Activated naive CD4-positive, alpha-beta T cell treated with anti-CD3 and anti-CD28 coated beads, Interleukin-2, amount 50 U/mL, for 24 hours (primary cell): Measurements from ENCODE around the gene TET2.

ENCODE experiments used
- H3K27ac Mint-ChIP-seq: one replicate; pipeline ENCODE4 v1.8.0; 2021; ENCODE audit warnings: mild to moderate bottlenecking, mixed read lengths
- H3K27me3 Mint-ChIP-seq: one replicate; pipeline ENCODE4 v1.8.0; 2021; ENCODE audit warnings: mixed read lengths
- H3K36me3 Mint-ChIP-seq: one replicate; pipeline ENCODE4 v1.8.0; 2021; ENCODE audit warnings: mixed read lengths
- H3K4me1 Mint-ChIP-seq: one replicate; pipeline ENCODE4 v1.8.0; 2021; ENCODE audit warnings: mixed read lengths
- H3K4me3 Mint-ChIP-seq: one replicate; pipeline ENCODE4 v1.8.0; 2021; ENCODE audit warnings: mild to moderate bottlenecking, mixed read lengths
- H3K9me3 Mint-ChIP-seq: one replicate; pipeline ENCODE4 v1.8.0; 2021; ENCODE audit warnings: mixed read lengths

The TET2 gene

GRCh38 chr4:105154576-105154975, 7.9 kb downstream of the TET2 start:
- Mint-ChIP-seq H3K27ac (no peak overlapping the region), H3K36me3 (peaks cover 8% of the 10 kb centered on the region), H3K9me3 (no peaks in the 10 kb centered on the region), H3K27me3 (no peaks in the 10 kb centered on the region), H3K4me1 (peaks cover 60% of the 10 kb centered on the region), H3K4me3 (no peak overlapping the region)

GRCh38 chr4:105155426-105155825, 8.8 kb downstream of the TET2 start:
- Mint-ChIP-seq H3K4me3 (no peak overlapping the region), H3K27me3 (no peaks in the 10 kb centered on the region)

GRCh38 chr4:105158837-105159236, 12.2 kb downstream of the TET2 start:
- Mint-ChIP-seq H3K4me1 (peaks cover 54% of the 10 kb centered on the region), H3K4me3 (no peak overlapping the region), H3K9me3 (no peaks in the 10 kb centered on the region), H3K27me3 (no peaks in the 10 kb centered on the region), H3K27ac (no peak overlapping the region), H3K36me3 (peaks cover 10% of the 10 kb centered on the region)

More at GRCh38 chr4:105155426-105155825, 8.8 kb downstream of the TET2 start:
- peaks cover 58% of the 10 kb centered on the region for H3K4me1 Mint-ChIP-seq
- H3K36me3 Mint-ChIP-seq = peaks cover 10% of the 10 kb centered on the region
- H3K9me3 Mint-ChIP-seq = no peaks in the 10 kb centered on the region
- H3K27ac Mint-ChIP-seq = no peak overlapping the region

- Mint-ChIP-seq H3K27ac (no peak overlapping the region), H3K4me1 (peaks cover 38% of the 10 kb centered on the region), H3K9me3 (no peaks in the 10 kb centered on the region), H3K27me3 (no peaks in the 10 kb centered on the region), H3K4me3 (no peak overlapping the region), H3K36me3 (peaks cover 9% of the 10 kb centered on the region)
Observed at GRCh38 chr4:105162123-105162796, 15.6 kb downstream of the TET2 start.

- no peaks in the 10 kb centered on the region for H3K9me3 Mint-ChIP-seq
- no peaks in the 10 kb centered on the region for H3K27me3 Mint-ChIP-seq
- H3K27ac Mint-ChIP-seq = no peak overlapping the region
- H3K4me3 Mint-ChIP-seq = no peak overlapping the region
- H3K4me1 Mint-ChIP-seq = peaks cover 38% of the 10 kb centered on the region
- H3K36me3 Mint-ChIP-seq = peaks cover 24% of the 10 kb centered on the region
Observed at GRCh38 chr4:105164548-105164947, 17.9 kb downstream of the TET2 start.

- no peaks in the 10 kb centered on the region for H3K27me3 Mint-ChIP-seq
- no peak overlapping the region for H3K27ac Mint-ChIP-seq
- H3K9me3 Mint-ChIP-seq = no peaks in the 10 kb centered on the region
- no peak overlapping the region for H3K4me3 Mint-ChIP-seq
- H3K36me3 Mint-ChIP-seq = peaks cover 31% of the 10 kb centered on the region
- peaks cover 44% of the 10 kb centered on the region for H3K4me1 Mint-ChIP-seq
Observed at GRCh38 chr4:105166066-105166465, 19.4 kb downstream of the TET2 start.

GRCh38 chr4:105170711-105171110, 24.0 kb downstream of the TET2 start:
- H3K4me3 Mint-ChIP-seq = no peak overlapping the region
- H3K9me3 Mint-ChIP-seq = peaks cover 13% of the 10 kb centered on the region
- peaks cover 48% of the 10 kb centered on the region for H3K36me3 Mint-ChIP-seq
- H3K4me1 Mint-ChIP-seq = peaks cover 36% of the 10 kb centered on the region
- no peak overlapping the region for H3K27ac Mint-ChIP-seq
- H3K27me3 Mint-ChIP-seq = no peaks in the 10 kb centered on the region

- peaks cover 53% of the 10 kb centered on the region for H3K36me3 Mint-ChIP-seq
- H3K27me3 Mint-ChIP-seq = no peaks in the 10 kb centered on the region
- H3K9me3 Mint-ChIP-seq = peaks cover 14% of the 10 kb centered on the region
- H3K27ac Mint-ChIP-seq = no peak overlapping the region
- peaks cover 34% of the 10 kb centered on the region for H3K4me1 Mint-ChIP-seq
- no peak overlapping the region for H3K4me3 Mint-ChIP-seq
Observed at GRCh38 chr4:105171912-105172311, 25.2 kb downstream of the TET2 start.

- Mint-ChIP-seq H3K27me3 (no peaks in the 10 kb centered on the region), H3K4me3 (no peak overlapping the region), H3K4me1 (peaks cover 45% of the 10 kb centered on the region), H3K27ac (no peak overlapping the region), H3K9me3 (peaks cover 14% of the 10 kb centered on the region), H3K36me3 (peaks cover 47% of the 10 kb centered on the region)
Observed at GRCh38 chr4:105174098-105174497, 27.4 kb downstream of the TET2 start.

GRCh38 chr4:105179539-105180401, 33.1 kb downstream of the TET2 start:
- H3K36me3 Mint-ChIP-seq = peaks cover 22% of the 10 kb centered on the region
- no peaks in the 10 kb centered on the region for H3K27me3 Mint-ChIP-seq
- H3K4me1 Mint-ChIP-seq = peaks cover 52% of the 10 kb centered on the region

GRCh38 chr4:105181259-105181658, 34.6 kb downstream of the TET2 start:
- no peak overlapping the region for H3K4me3 Mint-ChIP-seq
- peaks cover 55% of the 10 kb centered on the region for H3K4me1 Mint-ChIP-seq
- no peaks in the 10 kb centered on the region for H3K9me3 Mint-ChIP-seq
- no peak overlapping the region for H3K27ac Mint-ChIP-seq
- H3K36me3 Mint-ChIP-seq = peaks cover 9% of the 10 kb centered on the region
- no peaks in the 10 kb centered on the region for H3K27me3 Mint-ChIP-seq

More at GRCh38 chr4:105179539-105180401, 33.1 kb downstream of the TET2 start:
- Mint-ChIP-seq H3K4me3 (no peak overlapping the region), H3K27ac (peak overlapping the region; percentile 44), H3K9me3 (peaks cover 9% of the 10 kb centered on the region)

GRCh38 chr4:105182211-105182610, 35.5 kb downstream of the TET2 start:
- Mint-ChIP-seq H3K36me3 (peaks cover 6% of the 10 kb centered on the region), H3K27me3 (no peaks in the 10 kb centered on the region), H3K27ac (peak overlapping the region; percentile 1), H3K9me3 (no peaks in the 10 kb centered on the region), H3K4me3 (no peak overlapping the region), H3K4me1 (peaks cover 62% of the 10 kb centered on the region)

GRCh38 chr4:105184316-105184980, 37.8 kb downstream of the TET2 start:
- H3K4me3 Mint-ChIP-seq = peak overlapping the region; percentile 47
- no peak overlapping the region for H3K27ac Mint-ChIP-seq
- H3K27me3 Mint-ChIP-seq = no peaks in the 10 kb centered on the region
- H3K9me3 Mint-ChIP-seq = peaks cover 3% of the 10 kb centered on the region
- H3K36me3 Mint-ChIP-seq = peaks cover 9% of the 10 kb centered on the region
- H3K4me1 Mint-ChIP-seq = peaks cover 71% of the 10 kb centered on the region

- no peaks in the 10 kb centered on the region for H3K27me3 Mint-ChIP-seq
- H3K4me3 Mint-ChIP-seq = no peak overlapping the region
- H3K27ac Mint-ChIP-seq = peak overlapping the region; percentile 43
- peaks cover 21% of the 10 kb centered on the region for H3K36me3 Mint-ChIP-seq
- H3K4me1 Mint-ChIP-seq = peaks cover 77% of the 10 kb centered on the region
- H3K9me3 Mint-ChIP-seq = peaks cover 7% of the 10 kb centered on the region
Observed at GRCh38 chr4:105186701-105187161, 40.1 kb downstream of the TET2 start.

GRCh38 chr4:105189855-105190650, 43.4 kb downstream of the TET2 start:
- no peaks in the 10 kb centered on the region for H3K27me3 Mint-ChIP-seq
- H3K36me3 Mint-ChIP-seq = peaks cover 38% of the 10 kb centered on the region
- H3K4me3 Mint-ChIP-seq = no peak overlapping the region
- peak overlapping the region; percentile 98 for H3K27ac Mint-ChIP-seq
- peaks cover 7% of the 10 kb centered on the region for H3K9me3 Mint-ChIP-seq
- peaks cover 89% of the 10 kb centered on the region for H3K4me1 Mint-ChIP-seq
